Measurements from ENCODE around the gene VANGL2.

Gene VANGL2

GRCh38 chr1:160413716-160414115 lies 13.4 kb downstream of the VANGL2 start:
- Histone ChIP-seq H2BK5ac (ENCODE audit: low read length) (no peak overlapping the region), H3K9ac (ENCODE audit: low read depth, low read length, poor library complexity) (no peak overlapping the region), H3K9me3 (replicated peaks in 1 of 2; ENCODE audit: control insufficient read depth in 2 of 2, insufficient read depth in 1 of 2, low read depth in 1 of 2, low read length in 2 of 2) (no peaks in the 10 kb centered on the region), H3K79me1 (ENCODE audit: low read depth, low read length) (peaks cover 16% of the 10 kb centered on the region), H3K18ac (ENCODE audit: low read length) (no peak overlapping the region), H3K4ac (ENCODE audit: low read length) (no peak overlapping the region), H2BK120ac (ENCODE audit: low read depth, low read length) (no peak overlapping the region), H2BK15ac (ENCODE audit: low read length) (no peak overlapping the region), H2AK5ac (ENCODE audit: low read depth, low read length) (no peak overlapping the region), H3K4me3 (ENCODE audit: low read length in 2 of 2) (no peak overlapping the region), H2AFZ (ENCODE audit: low read length) (no peak overlapping the region), H3K23ac (ENCODE audit: low read depth, low read length, poor library complexity) (no peak overlapping the region), H3K4me1 (ENCODE audit: control insufficient read depth in 2 of 2, insufficient read depth in 1 of 2, low read depth in 1 of 2, low read length in 2 of 2) (peaks cover 42 to 43% of the 10 kb centered on the region in 2 donors), H4K91ac (ENCODE audit: low read depth, low read length, poor library complexity) (no peak overlapping the region), H4K8ac (ENCODE audit: low read depth, low read length) (no peak overlapping the region), H3K36me3 (replicated peaks in 1 of 2; ENCODE audit: control insufficient read depth in 2 of 2, insufficient read depth in 2 of 2, low read length in 2 of 2) (peaks cover 28 to 77% of the 10 kb centered on the region in 2 donors), H3K4me2 (ENCODE audit: insufficient read depth, low read length, poor library complexity, severe bottlenecking) (no peak overlapping the region), H3K27ac (replicated peaks; ENCODE audit: low read length) (no peak overlapping the region), H2BK12ac (ENCODE audit: low read length) (no peak overlapping the region), H3K27me3 (ENCODE audit: control insufficient read depth in 3 of 3, insufficient read depth in 3 of 3, low read depth in 1 of 3, low read length in 3 of 3) (no peaks in the 10 kb centered on the region), H3K14ac (ENCODE audit: low read length) (no peak overlapping the region)
- WGBS, 2 donors (ENCODE audit: extremely low coverage in 2 of 2, insufficient read length in 2 of 2, insufficient replicate concordance in 1 of 2): no CpG with 5 or more reads among the region's 3 CpGs
- no peak for DNase-seq (ENCODE audit: low spot score)

- H3K36me3 ChIP-seq (replicated peaks in 1 of 2; ENCODE audit: control insufficient read depth in 2 of 2, insufficient read depth in 2 of 2, low read length in 2 of 2): peaks cover 38 to 78% of the 10 kb centered on the region in 2 donors
- WGBS, 2 donors (ENCODE audit: extremely low coverage in 2 of 2, insufficient read length in 2 of 2, insufficient replicate concordance in 1 of 2): no CpG with 5 or more reads among the region's 2 CpGs
- H3K4me2 ChIP-seq (ENCODE audit: insufficient read depth, low read length, poor library complexity, severe bottlenecking): no peak overlapping the region
- H3K23ac ChIP-seq (ENCODE audit: low read depth, low read length, poor library complexity): no peak overlapping the region
- no peak for DNase-seq (ENCODE audit: low spot score)
- no peak overlapping the region for H2BK120ac ChIP-seq (ENCODE audit: low read depth, low read length)
- H2BK12ac ChIP-seq (ENCODE audit: low read length): no peak overlapping the region
- H3K79me1 ChIP-seq (ENCODE audit: low read depth, low read length): peaks cover 22% of the 10 kb centered on the region
- H3K9me3 ChIP-seq (replicated peaks in 1 of 2; ENCODE audit: control insufficient read depth in 2 of 2, insufficient read depth in 1 of 2, low read depth in 1 of 2, low read length in 2 of 2): no peaks in the 10 kb centered on the region
- no peak overlapping the region for H3K27ac ChIP-seq (replicated peaks; ENCODE audit: low read length)
- H4K91ac ChIP-seq (ENCODE audit: low read depth, low read length, poor library complexity): no peak overlapping the region
- H3K4me3 ChIP-seq (ENCODE audit: low read length in 2 of 2): no peak overlapping the region
- H3K4me1 ChIP-seq (ENCODE audit: control insufficient read depth in 2 of 2, insufficient read depth in 1 of 2, low read depth in 1 of 2, low read length in 2 of 2): peaks cover 30 to 31% of the 10 kb centered on the region in 2 donors
- peak overlapping the region; percentile 14 for H2AK5ac ChIP-seq (ENCODE audit: low read depth, low read length)
- no peak overlapping the region for H3K9ac ChIP-seq (ENCODE audit: low read depth, low read length, poor library complexity)
- no peak overlapping the region for H2BK5ac ChIP-seq (ENCODE audit: low read length)
- H4K8ac ChIP-seq (ENCODE audit: low read depth, low read length): no peak overlapping the region
- peak overlapping the region; percentile 10 for H3K14ac ChIP-seq (ENCODE audit: low read length)
- H3K27me3 ChIP-seq (ENCODE audit: control insufficient read depth in 3 of 3, insufficient read depth in 3 of 3, low read depth in 1 of 3, low read length in 3 of 3): no peaks in the 10 kb centered on the region
- H3K18ac ChIP-seq (ENCODE audit: low read length): peak overlapping the region; percentile 25
- no peak overlapping the region for H3K4ac ChIP-seq (ENCODE audit: low read length)
- H2BK15ac ChIP-seq (ENCODE audit: low read length): no peak overlapping the region
- H2AFZ ChIP-seq (ENCODE audit: low read length): no peak overlapping the region
Observed at GRCh38 chr1:160414881-160415280, 14.5 kb downstream of the VANGL2 start.

GRCh38 chr1:160415696-160416290 lies 15.4 kb downstream of the VANGL2 start:
- no CpG with 5 or more reads among the region's 29 CpGs for WGBS, 2 donors (ENCODE audit: extremely low coverage in 2 of 2, insufficient read length in 2 of 2, insufficient replicate concordance in 1 of 2)
- Histone ChIP-seq H3K9me3 (replicated peaks in 1 of 2; ENCODE audit: control insufficient read depth in 2 of 2, insufficient read depth in 1 of 2, low read depth in 1 of 2, low read length in 2 of 2) (no peaks in the 10 kb centered on the region), H2AK5ac (ENCODE audit: low read depth, low read length) (peak overlapping the region; percentile 5), H4K91ac (ENCODE audit: low read depth, low read length, poor library complexity) (no peak overlapping the region), H3K4me2 (ENCODE audit: insufficient read depth, low read length, poor library complexity, severe bottlenecking) (no peak overlapping the region), H3K4ac (ENCODE audit: low read length) (no peak overlapping the region), H3K36me3 (replicated peaks in 1 of 2; ENCODE audit: control insufficient read depth in 2 of 2, insufficient read depth in 2 of 2, low read length in 2 of 2) (peaks cover 46 to 87% of the 10 kb centered on the region in 2 donors), H3K27ac (replicated peaks; ENCODE audit: low read length) (no peak overlapping the region), H3K27me3 (ENCODE audit: control insufficient read depth in 3 of 3, insufficient read depth in 3 of 3, low read depth in 1 of 3, low read length in 3 of 3) (no peaks in the 10 kb centered on the region), H3K79me1 (ENCODE audit: low read depth, low read length) (peaks cover 22% of the 10 kb centered on the region), H3K14ac (ENCODE audit: low read length) (no peak overlapping the region), H3K4me3 (ENCODE audit: low read length in 2 of 2) (no peak overlapping the region), H3K4me1 (ENCODE audit: control insufficient read depth in 2 of 2, insufficient read depth in 1 of 2, low read depth in 1 of 2, low read length in 2 of 2) (peaks cover 26 to 27% of the 10 kb centered on the region in 2 donors), H4K8ac (ENCODE audit: low read depth, low read length) (no peak overlapping the region), H3K9ac (ENCODE audit: low read depth, low read length, poor library complexity) (peak overlapping the region; percentile 4), H3K18ac (ENCODE audit: low read length) (peak overlapping the region; percentile 21), H2BK15ac (ENCODE audit: low read length) (no peak overlapping the region), H2BK12ac (ENCODE audit: low read length) (no peak overlapping the region), H2AFZ (ENCODE audit: low read length) (no peak overlapping the region), H2BK5ac (ENCODE audit: low read length) (no peak overlapping the region), H2BK120ac (ENCODE audit: low read depth, low read length) (no peak overlapping the region), H3K23ac (ENCODE audit: low read depth, low read length, poor library complexity) (no peak overlapping the region)
- DNase-seq (ENCODE audit: low spot score): no peak

GRCh38 chr1:160416369-160416768 lies 16.0 kb downstream of the VANGL2 start:
- Histone ChIP-seq H3K4ac (ENCODE audit: low read length) (no peak overlapping the region), H3K36me3 (replicated peaks in 1 of 2; ENCODE audit: control insufficient read depth in 2 of 2, insufficient read depth in 2 of 2, low read length in 2 of 2) (peaks cover 52 to 93% of the 10 kb centered on the region in 2 donors), H3K4me2 (ENCODE audit: insufficient read depth, low read length, poor library complexity, severe bottlenecking) (no peak overlapping the region), H3K4me1 (ENCODE audit: control insufficient read depth in 2 of 2, insufficient read depth in 1 of 2, low read depth in 1 of 2, low read length in 2 of 2) (peaks cover 22% of the 10 kb centered on the region in 2 donors), H3K27ac (replicated peaks; ENCODE audit: low read length) (no peak overlapping the region), H4K91ac (ENCODE audit: low read depth, low read length, poor library complexity) (no peak overlapping the region), H3K4me3 (ENCODE audit: low read length in 2 of 2) (no peak overlapping the region), H2AFZ (ENCODE audit: low read length) (no peak overlapping the region), H2BK120ac (ENCODE audit: low read depth, low read length) (no peak overlapping the region), H2AK5ac (ENCODE audit: low read depth, low read length) (no peak overlapping the region), H2BK5ac (ENCODE audit: low read length) (no peak overlapping the region), H3K23ac (ENCODE audit: low read depth, low read length, poor library complexity) (no peak overlapping the region), H3K79me1 (ENCODE audit: low read depth, low read length) (peaks cover 22% of the 10 kb centered on the region), H3K9ac (ENCODE audit: low read depth, low read length, poor library complexity) (no peak overlapping the region), H3K9me3 (replicated peaks in 1 of 2; ENCODE audit: control insufficient read depth in 2 of 2, insufficient read depth in 1 of 2, low read depth in 1 of 2, low read length in 2 of 2) (no peaks in the 10 kb centered on the region), H2BK15ac (ENCODE audit: low read length) (no peak overlapping the region), H3K14ac (ENCODE audit: low read length) (no peak overlapping the region), H2BK12ac (ENCODE audit: low read length) (no peak overlapping the region), H3K18ac (ENCODE audit: low read length) (no peak overlapping the region), H4K8ac (ENCODE audit: low read depth, low read length) (no peak overlapping the region), H3K27me3 (ENCODE audit: control insufficient read depth in 3 of 3, insufficient read depth in 3 of 3, low read depth in 1 of 3, low read length in 3 of 3) (no peaks in the 10 kb centered on the region)
- no peak for DNase-seq (ENCODE audit: low spot score)
- no CpG with 5 or more reads among the region's 4 CpGs for WGBS, 2 donors (ENCODE audit: extremely low coverage in 2 of 2, insufficient read length in 2 of 2, insufficient replicate concordance in 1 of 2)
